A549 (cell line): ENCODE measurements around the gene NFATC3.

Source experiments
- KDM1A ChIP-seq: fragments of 200-600 bp; sonication (generic); IDR thresholded peaks from 2 replicates; pipeline ENCODE4 v1.6.1; 2016; ENCODE audit warnings: low read depth, mild to moderate bottlenecking
- MAZ ChIP-seq: fragments of 150-350 bp; IDR thresholded peaks from 2 replicates; pipeline ENCODE4 v1.6.1; 2014; ENCODE audit warnings: antibody characterized with exemption, low read depth, low read length, borderline replicate concordance
- POLR2A ChIP-seq: IDR thresholded peaks from 2 replicates; pipeline ENCODE4 v1.6.1; 2012; ENCODE audit warnings: mild to moderate bottlenecking, low read length
- SMC3 ChIP-seq: fragments of >200 bp; sonication (Bioruptor Twin); formaldehyde crosslinking; IDR thresholded peaks from 3 replicates; pipeline ENCODE4 v1.6.1; 2018; ENCODE audit warnings: inconsistent platforms
- ZSCAN20 ChIP-seq: fragments of 250-450 bp; sonication (Bioruptor Pico); IDR thresholded peaks from 2 replicates; pipeline ENCODE4 v1.8.0; 2022; ENCODE audit warnings: mild to moderate bottlenecking, moderate library complexity
- TF ChIP-seq, protein P1 (sequence below): fragments of >200 bp; sonication (Bioruptor Twin); formaldehyde crosslinking; IDR thresholded peaks from 3 replicates; pipeline ENCODE4 v1.5.1; 2016
- TF ChIP-seq, protein P2 (sequence below): fragments of >200 bp; sonication (Bioruptor Twin); formaldehyde crosslinking; IDR thresholded peaks from 2 replicates; pipeline ENCODE4 v1.6.1; 2016
- TF ChIP-seq, protein P3 (sequence below): fragments of 200-600 bp; sonication (generic); IDR thresholded peaks from 2 replicates; pipeline ENCODE4 v1.6.1; 2016; ENCODE audit warnings: antibody characterized with exemption, mild to moderate bottlenecking, moderate library complexity

DNA sequence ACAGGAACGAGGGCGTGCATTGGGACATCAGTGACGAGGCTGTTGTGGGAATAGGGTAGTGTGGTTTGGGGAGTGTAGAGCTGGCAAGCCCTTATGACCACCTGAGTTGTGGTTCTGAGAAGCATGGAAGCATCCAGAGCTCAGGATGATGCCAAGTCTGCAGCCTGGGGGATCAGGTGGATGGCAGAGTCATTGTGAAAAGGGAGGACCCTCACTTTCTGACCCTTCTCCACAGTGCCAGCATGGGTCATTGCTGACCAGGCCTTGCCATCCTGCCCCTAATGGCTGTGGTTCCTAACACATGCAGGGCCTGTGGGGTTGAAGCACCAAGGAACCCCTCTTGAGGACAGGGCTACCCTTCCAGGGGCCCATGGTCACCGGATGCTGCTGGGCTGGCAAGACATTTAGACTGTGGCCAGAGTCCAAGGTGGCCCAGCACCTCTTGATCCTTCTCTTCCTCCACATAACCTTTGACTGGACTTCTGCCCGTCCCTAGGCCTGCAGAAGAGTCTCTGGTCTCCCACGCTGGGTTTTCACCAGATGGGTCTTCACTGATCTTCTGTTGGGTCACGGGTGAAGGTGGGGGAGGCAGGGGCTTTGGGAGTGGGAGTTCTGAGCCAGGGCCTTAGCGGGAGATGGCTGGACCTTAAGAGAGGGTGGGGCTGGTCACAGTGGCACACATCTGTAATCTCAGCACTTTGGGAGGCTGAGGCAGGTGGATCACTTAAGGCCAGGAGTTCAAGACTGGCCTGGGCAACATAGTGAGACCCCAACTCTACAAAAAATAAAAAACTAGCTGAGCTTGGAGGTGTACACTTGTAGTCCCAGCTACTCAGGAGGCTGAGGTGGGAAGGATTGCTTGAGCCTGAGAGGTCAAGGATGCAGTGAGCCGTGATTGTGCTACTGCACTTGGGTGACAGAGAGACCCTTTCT lies 158.0 kb downstream of the NFATC3 start:
- TF ChIP-seq, protein P1, sequence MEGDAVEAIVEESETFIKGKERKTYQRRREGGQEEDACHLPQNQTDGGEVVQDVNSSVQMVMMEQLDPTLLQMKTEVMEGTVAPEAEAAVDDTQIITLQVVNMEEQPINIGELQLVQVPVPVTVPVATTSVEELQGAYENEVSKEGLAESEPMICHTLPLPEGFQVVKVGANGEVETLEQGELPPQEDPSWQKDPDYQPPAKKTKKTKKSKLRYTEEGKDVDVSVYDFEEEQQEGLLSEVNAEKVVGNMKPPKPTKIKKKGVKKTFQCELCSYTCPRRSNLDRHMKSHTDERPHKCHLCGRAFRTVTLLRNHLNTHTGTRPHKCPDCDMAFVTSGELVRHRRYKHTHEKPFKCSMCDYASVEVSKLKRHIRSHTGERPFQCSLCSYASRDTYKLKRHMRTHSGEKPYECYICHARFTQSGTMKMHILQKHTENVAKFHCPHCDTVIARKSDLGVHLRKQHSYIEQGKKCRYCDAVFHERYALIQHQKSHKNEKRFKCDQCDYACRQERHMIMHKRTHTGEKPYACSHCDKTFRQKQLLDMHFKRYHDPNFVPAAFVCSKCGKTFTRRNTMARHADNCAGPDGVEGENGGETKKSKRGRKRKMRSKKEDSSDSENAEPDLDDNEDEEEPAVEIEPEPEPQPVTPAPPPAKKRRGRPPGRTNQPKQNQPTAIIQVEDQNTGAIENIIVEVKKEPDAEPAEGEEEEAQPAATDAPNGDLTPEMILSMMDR = no peak
- TF ChIP-seq POLR2A (no peak), MAZ (no peak), ZSCAN20 (no peak), SMC3 (no peak), KDM1A (no peak)
- TF ChIP-seq, protein P2, sequence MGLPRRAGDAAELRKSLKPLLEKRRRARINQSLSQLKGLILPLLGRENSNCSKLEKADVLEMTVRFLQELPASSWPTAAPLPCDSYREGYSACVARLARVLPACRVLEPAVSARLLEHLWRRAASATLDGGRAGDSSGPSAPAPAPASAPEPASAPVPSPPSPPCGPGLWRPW = no peak
- TF ChIP-seq, protein P3, sequence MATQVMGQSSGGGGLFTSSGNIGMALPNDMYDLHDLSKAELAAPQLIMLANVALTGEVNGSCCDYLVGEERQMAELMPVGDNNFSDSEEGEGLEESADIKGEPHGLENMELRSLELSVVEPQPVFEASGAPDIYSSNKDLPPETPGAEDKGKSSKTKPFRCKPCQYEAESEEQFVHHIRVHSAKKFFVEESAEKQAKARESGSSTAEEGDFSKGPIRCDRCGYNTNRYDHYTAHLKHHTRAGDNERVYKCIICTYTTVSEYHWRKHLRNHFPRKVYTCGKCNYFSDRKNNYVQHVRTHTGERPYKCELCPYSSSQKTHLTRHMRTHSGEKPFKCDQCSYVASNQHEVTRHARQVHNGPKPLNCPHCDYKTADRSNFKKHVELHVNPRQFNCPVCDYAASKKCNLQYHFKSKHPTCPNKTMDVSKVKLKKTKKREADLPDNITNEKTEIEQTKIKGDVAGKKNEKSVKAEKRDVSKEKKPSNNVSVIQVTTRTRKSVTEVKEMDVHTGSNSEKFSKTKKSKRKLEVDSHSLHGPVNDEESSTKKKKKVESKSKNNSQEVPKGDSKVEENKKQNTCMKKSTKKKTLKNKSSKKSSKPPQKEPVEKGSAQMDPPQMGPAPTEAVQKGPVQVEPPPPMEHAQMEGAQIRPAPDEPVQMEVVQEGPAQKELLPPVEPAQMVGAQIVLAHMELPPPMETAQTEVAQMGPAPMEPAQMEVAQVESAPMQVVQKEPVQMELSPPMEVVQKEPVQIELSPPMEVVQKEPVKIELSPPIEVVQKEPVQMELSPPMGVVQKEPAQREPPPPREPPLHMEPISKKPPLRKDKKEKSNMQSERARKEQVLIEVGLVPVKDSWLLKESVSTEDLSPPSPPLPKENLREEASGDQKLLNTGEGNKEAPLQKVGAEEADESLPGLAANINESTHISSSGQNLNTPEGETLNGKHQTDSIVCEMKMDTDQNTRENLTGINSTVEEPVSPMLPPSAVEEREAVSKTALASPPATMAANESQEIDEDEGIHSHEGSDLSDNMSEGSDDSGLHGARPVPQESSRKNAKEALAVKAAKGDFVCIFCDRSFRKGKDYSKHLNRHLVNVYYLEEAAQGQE = no peak
